ENCODE data around the gene CMTM3.
"Not testable (repeated sequence)": the region's sequence is repeated elsewhere in the genome, so short reads cannot be mapped to it uniquely, and the experiment has no call there.

CMTM3 gene

GRCh38 chr16:66596559-66596958 is 7.9 kb upstream of the CMTM3 start:
- H3K4me3 Mint-ChIP-seq; H3K9me3 Mint-ChIP-seq; H3K36me3 Mint-ChIP-seq (ENCODE audit: low read depth); H3K27me3 Mint-ChIP-seq: not testable (repeated sequence)
- peaks cover 24% of the 10 kb centered on the region for H3K4me1 Mint-ChIP-seq (ENCODE audit: low read depth)
- peak overlapping the region; percentile 49 for H3K27ac Mint-ChIP-seq

- peaks cover 3% of the 10 kb centered on the region for H3K9me3 Mint-ChIP-seq
- H3K27ac Mint-ChIP-seq: no peak overlapping the region
- H3K4me1 Mint-ChIP-seq (ENCODE audit: low read depth): peaks cover 24% of the 10 kb centered on the region
- peaks cover 5% of the 10 kb centered on the region for H3K36me3 Mint-ChIP-seq (ENCODE audit: low read depth)
- H3K27me3 Mint-ChIP-seq: no peaks in the 10 kb centered on the region
- no peak overlapping the region for H3K4me3 Mint-ChIP-seq
Measured at GRCh38 chr16:66596986-66597848, 7.3 kb upstream of the CMTM3 start.

GRCh38 chr16:66598111-66598510 is 6.4 kb upstream of the CMTM3 start:
- H3K4me1 Mint-ChIP-seq (ENCODE audit: low read depth): peaks cover 29% of the 10 kb centered on the region
- no peak overlapping the region for H3K27ac Mint-ChIP-seq
- no peak overlapping the region for H3K4me3 Mint-ChIP-seq
- H3K27me3 Mint-ChIP-seq: no peaks in the 10 kb centered on the region
- H3K36me3 Mint-ChIP-seq (ENCODE audit: low read depth): peaks cover 5% of the 10 kb centered on the region
- peaks cover 3% of the 10 kb centered on the region for H3K9me3 Mint-ChIP-seq

GRCh38 chr16:66599726-66600125 is 4.8 kb upstream of the CMTM3 start:
- H3K36me3 Mint-ChIP-seq (ENCODE audit: low read depth): peaks cover 5% of the 10 kb centered on the region
- peaks cover 3% of the 10 kb centered on the region for H3K9me3 Mint-ChIP-seq
- no peaks in the 10 kb centered on the region for H3K27me3 Mint-ChIP-seq
- H3K27ac Mint-ChIP-seq: no peak overlapping the region
- H3K4me3 Mint-ChIP-seq: no peak overlapping the region
- H3K4me1 Mint-ChIP-seq (ENCODE audit: low read depth): peaks cover 36% of the 10 kb centered on the region

DNA sequence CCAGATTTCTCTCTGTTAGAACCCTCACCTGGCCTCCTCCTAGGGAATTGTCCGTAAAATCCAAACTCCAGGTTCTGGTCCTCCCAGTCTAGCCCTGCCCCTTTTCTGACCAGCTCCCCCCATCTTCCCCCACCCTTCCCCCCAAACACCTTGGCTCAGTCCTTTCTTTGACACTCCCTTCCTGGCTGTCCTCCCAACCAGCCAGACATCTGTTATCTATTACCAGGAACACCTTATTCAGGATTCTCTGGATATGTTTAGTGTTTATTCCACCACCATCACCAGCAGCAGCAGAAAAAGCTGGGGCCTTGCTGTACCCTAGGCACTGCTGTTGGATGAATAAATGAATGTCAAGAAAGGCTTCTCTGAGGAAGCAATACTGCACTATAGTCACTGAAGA is 4.0 kb upstream of the CMTM3 start:
- Mint-ChIP-seq H3K4me1 (ENCODE audit: low read depth) (peaks cover 36% of the 10 kb centered on the region), H3K27ac (no peak overlapping the region), H3K9me3 (peaks cover 3% of the 10 kb centered on the region), H3K36me3 (ENCODE audit: low read depth) (peaks cover 5% of the 10 kb centered on the region), H3K4me3 (no peak overlapping the region), H3K27me3 (no peaks in the 10 kb centered on the region)

GRCh38 chr16:66601471-66601870 is 3.0 kb upstream of the CMTM3 start:
- Mint-ChIP-seq H3K27ac (no peak overlapping the region), H3K36me3 (ENCODE audit: low read depth) (peaks cover 5% of the 10 kb centered on the region), H3K27me3 (no peaks in the 10 kb centered on the region), H3K4me3 (no peak overlapping the region), H3K4me1 (ENCODE audit: low read depth) (peaks cover 44% of the 10 kb centered on the region), H3K9me3 (peaks cover 3% of the 10 kb centered on the region)

- peaks cover 9% of the 10 kb centered on the region for H3K36me3 Mint-ChIP-seq (ENCODE audit: low read depth)
- peak overlapping the region; percentile 88 for H3K4me3 Mint-ChIP-seq
Measured at GRCh38 chr16:66603537-66604375, 748 bp upstream of the CMTM3 start.

DNA sequence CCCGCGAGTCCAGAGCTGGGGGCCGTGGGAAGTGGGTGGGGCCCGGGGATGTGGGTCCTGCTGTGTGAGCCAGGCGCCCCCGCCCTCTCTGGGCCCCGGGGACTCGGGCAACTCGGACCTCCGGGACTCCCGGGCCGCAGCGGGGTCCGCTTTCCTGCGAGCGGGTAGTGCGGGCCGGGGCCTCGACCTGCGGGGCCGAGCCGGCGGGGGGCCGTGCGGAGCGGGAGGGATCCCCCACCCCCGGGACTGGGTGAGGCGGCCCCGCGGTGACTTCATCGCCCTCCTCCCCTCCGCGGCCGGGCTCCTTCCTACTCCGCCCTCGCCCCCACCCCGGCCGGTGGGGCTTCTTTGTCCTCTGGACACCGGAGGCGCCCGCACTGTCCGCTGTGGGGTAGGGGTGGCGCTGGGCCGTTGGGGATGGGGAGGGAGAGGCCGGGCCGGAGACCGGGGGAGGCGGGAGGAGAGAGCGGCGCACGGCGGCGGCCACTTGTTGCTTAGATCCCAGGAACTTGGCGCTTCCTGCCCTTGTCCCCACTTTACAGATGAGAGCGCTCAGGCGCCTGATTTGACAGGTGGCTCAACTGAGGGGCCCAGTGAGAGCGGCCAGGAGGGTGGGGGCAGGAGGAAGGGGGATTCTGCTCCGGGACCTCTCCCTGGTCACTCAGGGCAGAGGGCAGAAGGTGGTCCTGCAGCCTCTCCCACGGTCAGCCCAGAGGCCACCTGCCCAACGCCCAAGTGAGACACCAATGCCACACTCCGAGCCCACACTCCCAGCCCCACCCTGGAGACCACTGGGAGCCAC is 874 bp downstream of the CMTM3 start:
- H3K27ac Mint-ChIP-seq: no peak overlapping the region
- H3K4me3 Mint-ChIP-seq: peak overlapping the region; percentile 88
- peaks cover 17% of the 10 kb centered on the region for H3K36me3 Mint-ChIP-seq (ENCODE audit: low read depth)
- H3K9me3 Mint-ChIP-seq: peaks cover 3% of the 10 kb centered on the region
- H3K4me1 Mint-ChIP-seq (ENCODE audit: low read depth): peaks cover 41% of the 10 kb centered on the region
- no peaks in the 10 kb centered on the region for H3K27me3 Mint-ChIP-seq

More at GRCh38 chr16:66603537-66604375, 748 bp upstream of the CMTM3 start:
- no peaks in the 10 kb centered on the region for H3K27me3 Mint-ChIP-seq
- peaks cover 46% of the 10 kb centered on the region for H3K4me1 Mint-ChIP-seq (ENCODE audit: low read depth)
- H3K27ac Mint-ChIP-seq: peak overlapping the region; percentile 89
- H3K9me3 Mint-ChIP-seq: peaks cover 3% of the 10 kb centered on the region

- peak overlapping the region; percentile 74 for H3K4me3 Mint-ChIP-seq
Measured at GRCh38 chr16:66605979-66606751, 1.7 kb downstream of the CMTM3 start.

GRCh38 chr16:66608241-66609138 is 4.0 kb downstream of the CMTM3 start:
- H3K36me3 Mint-ChIP-seq (ENCODE audit: low read depth): peaks cover 23% of the 10 kb centered on the region
- H3K27ac Mint-ChIP-seq: peak overlapping the region; percentile 40

More at GRCh38 chr16:66605979-66606751, 1.7 kb downstream of the CMTM3 start:
- Mint-ChIP-seq H3K9me3 (no peaks in the 10 kb centered on the region), H3K27me3 (no peaks in the 10 kb centered on the region), H3K36me3 (ENCODE audit: low read depth) (peaks cover 18% of the 10 kb centered on the region), H3K27ac (peak overlapping the region; percentile 72), H3K4me1 (ENCODE audit: low read depth) (peaks cover 41% of the 10 kb centered on the region)

GRCh38 chr16:66609139-66609510 is 4.6 kb downstream of the CMTM3 start:
- no peak overlapping the region for H3K27ac Mint-ChIP-seq
- peaks cover 25% of the 10 kb centered on the region for H3K36me3 Mint-ChIP-seq (ENCODE audit: low read depth)
- no peak overlapping the region for H3K4me3 Mint-ChIP-seq
- peaks cover 30% of the 10 kb centered on the region for H3K4me1 Mint-ChIP-seq (ENCODE audit: low read depth)
- no peaks in the 10 kb centered on the region for H3K9me3 Mint-ChIP-seq
- H3K27me3 Mint-ChIP-seq: no peaks in the 10 kb centered on the region

More at GRCh38 chr16:66608241-66609138, 4.0 kb downstream of the CMTM3 start:
- H3K4me3 Mint-ChIP-seq: no peak overlapping the region
- no peaks in the 10 kb centered on the region for H3K9me3 Mint-ChIP-seq
- H3K27me3 Mint-ChIP-seq: no peaks in the 10 kb centered on the region
- H3K4me1 Mint-ChIP-seq (ENCODE audit: low read depth): peaks cover 36% of the 10 kb centered on the region

DNA sequence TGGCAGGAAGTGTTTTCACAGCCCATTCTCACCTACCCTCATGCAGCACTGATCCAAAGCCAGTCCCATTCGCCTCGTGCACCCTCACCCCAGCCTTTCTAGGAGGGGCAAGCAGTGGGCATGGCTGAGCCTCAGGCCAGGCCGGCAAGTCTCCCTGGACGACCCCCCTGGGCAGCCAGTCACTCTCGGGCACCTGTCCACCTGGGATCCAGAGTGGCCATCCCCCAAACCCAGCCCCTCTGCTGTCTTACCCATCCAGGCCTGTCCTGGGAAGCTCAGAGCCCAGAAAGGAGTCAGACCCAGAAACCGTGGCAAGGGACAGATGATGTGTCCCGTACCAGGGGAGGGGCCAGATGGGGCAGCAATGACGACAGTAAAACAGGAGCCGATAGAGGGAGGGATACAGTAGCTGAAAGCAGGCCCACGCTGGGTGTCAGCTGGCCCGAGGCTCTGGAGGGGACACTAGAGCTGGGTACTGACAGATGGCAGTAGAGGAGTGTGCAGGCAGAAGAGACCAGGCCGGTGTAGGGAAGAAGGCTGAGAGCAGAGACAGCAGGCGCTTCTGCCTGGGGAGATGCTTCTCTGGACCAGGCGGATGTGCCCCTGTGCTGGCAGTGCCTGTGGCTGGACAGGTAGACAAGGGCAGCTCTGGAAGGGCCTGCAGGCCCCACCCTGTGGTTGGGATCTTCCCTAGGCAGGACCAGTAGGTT is 5.8 kb downstream of the CMTM3 start:
- H3K27me3 Mint-ChIP-seq: no peaks in the 10 kb centered on the region
- peaks cover 25% of the 10 kb centered on the region for H3K36me3 Mint-ChIP-seq (ENCODE audit: low read depth)
- H3K27ac Mint-ChIP-seq: peak overlapping the region; percentile 21
- peaks cover 30% of the 10 kb centered on the region for H3K4me1 Mint-ChIP-seq (ENCODE audit: low read depth)
- no peak overlapping the region for H3K4me3 Mint-ChIP-seq
- no peaks in the 10 kb centered on the region for H3K9me3 Mint-ChIP-seq

DNA sequence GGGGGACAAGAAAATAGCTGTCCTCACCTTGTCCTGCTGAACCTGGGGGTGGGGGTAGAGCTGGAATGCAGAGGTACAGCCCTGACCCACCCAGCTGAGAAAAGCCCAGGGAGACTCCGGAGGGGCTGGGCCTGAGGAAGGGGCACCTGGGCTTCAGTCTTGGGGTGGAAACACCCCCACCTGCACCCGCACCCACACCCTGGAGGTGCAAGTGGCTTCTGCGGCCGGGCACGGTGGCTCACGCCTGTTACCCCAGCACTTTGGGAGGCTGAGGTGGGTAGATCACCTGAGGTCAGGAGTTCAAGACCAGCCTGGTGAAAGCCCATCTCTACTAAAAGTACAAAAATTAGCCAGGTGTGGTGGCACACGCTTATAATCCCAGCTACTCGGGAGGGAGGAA is 7.4 kb downstream of the CMTM3 start:
- not testable (repeated sequence) for H3K27me3 Mint-ChIP-seq, H3K9me3 Mint-ChIP-seq
- peaks cover 25% of the 10 kb centered on the region for H3K36me3 Mint-ChIP-seq (ENCODE audit: low read depth)

More for the DNA sequence above, 7.4 kb downstream of the CMTM3 start:
- not testable (repeated sequence) for H3K4me3 Mint-ChIP-seq, H3K27ac Mint-ChIP-seq
- H3K4me1 Mint-ChIP-seq (ENCODE audit: low read depth): peaks cover 18% of the 10 kb centered on the region

All from stimulated activated naive CD8-positive, alpha-beta T cell treated with anti-CD3 and anti-CD28 coated beads, Interleukin-15, Interleukin-2, amounts not matched to agents 100 ng/mL and 50 ng/mL, for 24 hours (primary cell).